ENCODE measurements around the gene GLG1. TPM values are rescaled to one million over a fixed set of nuclear protein-coding genes. Genes with fewer than 3 reads are reported as not detected.

GLG1 gene
- total RNA-seq, 1 experiment from 2014 or later = 135 TPM

DNA sequence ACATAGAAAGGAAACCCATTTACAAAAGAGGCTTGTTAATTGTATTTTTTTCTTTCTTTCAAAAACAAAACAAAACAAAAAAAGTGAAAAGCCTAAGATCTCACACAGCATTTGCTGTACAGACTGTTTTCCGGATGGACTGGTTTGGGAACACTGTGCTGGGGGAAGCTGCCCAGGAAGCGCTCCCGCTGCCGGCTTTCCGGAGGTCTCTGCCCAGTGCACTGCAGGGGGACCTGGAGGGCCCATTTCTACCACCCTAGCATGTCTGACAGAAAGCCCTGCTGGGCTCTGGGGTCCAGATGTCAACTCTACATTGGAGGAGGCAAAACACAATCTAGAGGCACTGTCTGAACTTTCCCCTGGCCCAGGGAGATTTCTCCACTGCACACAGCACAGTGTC lies 159.3 kb downstream of the GLG1 start:
- Histone ChIP-seq H3K14ac (ENCODE audit: insufficient read depth, low read length) (no peak overlapping the region), H3K4me2 (ENCODE audit: insufficient read depth, insufficient read length, low read length) (no peak overlapping the region), H3K4me1 (ENCODE audit: insufficient read depth, low read length) (no peaks in the 10 kb centered on the region), H2BK12ac (ENCODE audit: insufficient read length, low read depth, low read length) (no peak overlapping the region), H3K4ac (ENCODE audit: low read depth, low read length) (no peak overlapping the region), H2AK5ac (ENCODE audit: insufficient read length, low read length) (no peak overlapping the region), H3K18ac (ENCODE audit: insufficient read length, low read depth, low read length) (no peak overlapping the region), H3K23me2 (ENCODE audit: insufficient read length, low read depth, low read length, poor library complexity, severe bottlenecking) (no peaks in the 10 kb centered on the region), H3K56ac (ENCODE audit: insufficient read length, low read depth, low read length) (no peak overlapping the region), H3K23ac (ENCODE audit: insufficient read length, low read depth, low read length) (no peak overlapping the region), H3K27ac (ENCODE audit: insufficient read length, low read depth, low read length) (no peak overlapping the region), H3K9ac (ENCODE audit: extremely low read depth, insufficient read length, low read length) (no peak overlapping the region), H4K20me1 (ENCODE audit: control insufficient read depth, insufficient read depth, insufficient read length) (no peaks in the 10 kb centered on the region), H4K91ac (ENCODE audit: insufficient read length, low read depth, low read length) (no peak overlapping the region), H2BK15ac (ENCODE audit: low read depth, low read length) (no peak overlapping the region), H3K27me3 (ENCODE audit: insufficient read depth, low read length) (no peaks in the 10 kb centered on the region), H4K5ac (ENCODE audit: insufficient read length, low read depth, low read length) (no peak overlapping the region), H4K8ac (replicated peaks; ENCODE audit: insufficient read length, low read depth, low read length) (no peak overlapping the region), H2BK120ac (ENCODE audit: low read depth, low read length, poor library complexity, severe bottlenecking) (no peak overlapping the region), H2BK5ac (ENCODE audit: insufficient read length, low read length) (no peak overlapping the region), H3K79me1 (ENCODE audit: insufficient read depth, low read depth, low read length, poor library complexity, severe bottlenecking) (no peaks in the 10 kb centered on the region), H2AFZ (ENCODE audit: low read length) (no peak overlapping the region), H2BK20ac (ENCODE audit: low read depth, low read length, poor library complexity, severe bottlenecking) (no peak overlapping the region), H3K9me3 (ENCODE audit: control insufficient read depth, low read depth, low read length) (no peaks in the 10 kb centered on the region), H3T11ph (ENCODE audit: low read length) (no peak overlapping the region), H3K79me2 (ENCODE audit: insufficient read depth, low read length) (no peaks in the 10 kb centered on the region)
- Mint-ChIP-seq H3K27me3 (ENCODE audit: low read depth) (no peaks in the 10 kb centered on the region), H3K9me3 (no peaks in the 10 kb centered on the region), H3K27ac (peak overlapping the region in 1 of 3 experiments; percentile 75; a peak in 2 of 7 replicates), H3K36me3 (ENCODE audit: insufficient read depth in 1 of 3, low read depth in 3 of 3) (peaks cover 17 to 57% (median 31%) of the 10 kb centered on the region in 3 experiments; a peak in 6 of 7 replicates), H3K4me3 (no peak overlapping the region), H3K4me1 (peaks cover 4 to 6% of the 10 kb centered on the region in 2 experiments; a peak in 2 of 4 replicates)
- no peak for DNase-seq
- TF ChIP-seq, protein P1, sequence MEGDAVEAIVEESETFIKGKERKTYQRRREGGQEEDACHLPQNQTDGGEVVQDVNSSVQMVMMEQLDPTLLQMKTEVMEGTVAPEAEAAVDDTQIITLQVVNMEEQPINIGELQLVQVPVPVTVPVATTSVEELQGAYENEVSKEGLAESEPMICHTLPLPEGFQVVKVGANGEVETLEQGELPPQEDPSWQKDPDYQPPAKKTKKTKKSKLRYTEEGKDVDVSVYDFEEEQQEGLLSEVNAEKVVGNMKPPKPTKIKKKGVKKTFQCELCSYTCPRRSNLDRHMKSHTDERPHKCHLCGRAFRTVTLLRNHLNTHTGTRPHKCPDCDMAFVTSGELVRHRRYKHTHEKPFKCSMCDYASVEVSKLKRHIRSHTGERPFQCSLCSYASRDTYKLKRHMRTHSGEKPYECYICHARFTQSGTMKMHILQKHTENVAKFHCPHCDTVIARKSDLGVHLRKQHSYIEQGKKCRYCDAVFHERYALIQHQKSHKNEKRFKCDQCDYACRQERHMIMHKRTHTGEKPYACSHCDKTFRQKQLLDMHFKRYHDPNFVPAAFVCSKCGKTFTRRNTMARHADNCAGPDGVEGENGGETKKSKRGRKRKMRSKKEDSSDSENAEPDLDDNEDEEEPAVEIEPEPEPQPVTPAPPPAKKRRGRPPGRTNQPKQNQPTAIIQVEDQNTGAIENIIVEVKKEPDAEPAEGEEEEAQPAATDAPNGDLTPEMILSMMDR (conservative IDR thresholded peaks at IDR 0.05) = no peak
- no CpG with 5 or more reads among the region's 5 CpGs for WGBS (ENCODE audit: extremely low coverage, insufficient read length, low lambda C conversion rate)

Data from H9 (cell line).